NOMO-1 treated with dmso at 0.1 percent for 144 hours (cell line): ENCODE data around the gene DMD.
"Not testable (repeated sequence)": the region's sequence is repeated elsewhere in the genome, so short reads cannot be mapped to it uniquely, and the experiment has no call there.

ENCODE experiments used
- DNase-seq: peaks from one replicate; lab custom pipeline; 2025; ENCODE audit not compliant: unreplicated experiment; lab: John Stamatoyannopoulos, UW

Gene DMD

GRCh38 chrX:31377821-31378220 is 1833.5 kb downstream of the DMD start:
- DNase-seq: not testable (repeated sequence)

- DNase-seq: no peak
Observed at GRCh38 chrX:31376408-31377022, 1834.8 kb downstream of the DMD start.

GRCh38 chrX:31374786-31375185 is 1836.6 kb downstream of the DMD start:
- no peak for DNase-seq

- no peak for DNase-seq
Observed at GRCh38 chrX:31371956-31372355, 1839.4 kb downstream of the DMD start.

GRCh38 chrX:31367816-31368215 is 1843.5 kb downstream of the DMD start:
- DNase-seq: no peak

- DNase-seq: no peak
Observed at GRCh38 chrX:31366041-31366440, 1845.3 kb downstream of the DMD start.

GRCh38 chrX:31356275-31357212 is 1854.8 kb downstream of the DMD start:
- no peak for DNase-seq

GRCh38 chrX:31355206-31355955 is 1856.0 kb downstream of the DMD start:
- DNase-seq: no peak

GRCh38 chrX:31353095-31353494 is 1858.3 kb downstream of the DMD start:
- no peak for DNase-seq

GRCh38 chrX:31350808-31351074 is 1860.6 kb downstream of the DMD start:
- no peak for DNase-seq

- DNase-seq: no peak
Observed at GRCh38 chrX:31349515-31349914, 1861.8 kb downstream of the DMD start.

- DNase-seq: no peak
Observed at GRCh38 chrX:31340587-31340986, 1870.8 kb downstream of the DMD start.

- no peak for DNase-seq
Observed at GRCh38 chrX:31338991-31339350, 1872.4 kb downstream of the DMD start.

- no peak for DNase-seq
Observed at GRCh38 chrX:31337332-31337731, 1874.0 kb downstream of the DMD start.

- no peak for DNase-seq
Observed at GRCh38 chrX:31336419-31336818, 1874.9 kb downstream of the DMD start.

GRCh38 chrX:31334997-31335396 is 1876.4 kb downstream of the DMD start:
- DNase-seq: no peak

- DNase-seq: no peak
Observed at GRCh38 chrX:31333165-31333831, 1878.1 kb downstream of the DMD start.

- DNase-seq: no peak
Observed at GRCh38 chrX:31331928-31332327, 1879.4 kb downstream of the DMD start.

GRCh38 chrX:31331015-31331414 is 1880.3 kb downstream of the DMD start:
- DNase-seq: no peak

- no peak for DNase-seq
Observed at GRCh38 chrX:31329298-31329697, 1882.1 kb downstream of the DMD start.

GRCh38 chrX:31323658-31324057 is 1887.7 kb downstream of the DMD start:
- DNase-seq: no peak
